ENCODE results near the gene FASTK. TPM values are rescaled to one million over a fixed set of nuclear protein-coding genes. Genes with fewer than 3 reads are reported as not detected.
"Not testable (repeated sequence)": the region's sequence is repeated elsewhere in the genome, so short reads cannot be mapped to it uniquely, and the experiment has no call there.

FASTK gene
- total RNA-seq, 1 donor from 2014 or later = 82.4 TPM

GRCh38 chr7:151045262-151045661 is 35.3 kb downstream of the FASTK start:
- Mint-ChIP-seq H3K27me3 (ENCODE audit: low read depth) (peaks cover 10% of the 10 kb centered on the region), H3K4me3 (no peak overlapping the region), H3K36me3 (ENCODE audit: low read depth) (no peaks in the 10 kb centered on the region), H3K9me3 (no peaks in the 10 kb centered on the region), H3K4me1 (no peaks in the 10 kb centered on the region), H3K27ac (ENCODE audit: unreplicated experiment) (no peak overlapping the region)
- no peak for DNase-seq (ENCODE audit: low read depth, low spot score)
- TF ChIP-seq CTCF (conservative IDR thresholded peaks at IDR 0.05) = no peak

GRCh38 chr7:151043959-151044358 is 36.6 kb downstream of the FASTK start:
- Mint-ChIP-seq H3K4me1 (no peaks in the 10 kb centered on the region), H3K4me3 (no peak overlapping the region), H3K9me3 (no peaks in the 10 kb centered on the region), H3K27ac (ENCODE audit: unreplicated experiment) (no peak overlapping the region), H3K27me3 (ENCODE audit: low read depth) (peaks cover 4% of the 10 kb centered on the region), H3K36me3 (ENCODE audit: low read depth) (no peaks in the 10 kb centered on the region)
- no peak for TF ChIP-seq CTCF (conservative IDR thresholded peaks at IDR 0.05)
- DNase-seq (ENCODE audit: low read depth, low spot score) = no peak

- not testable (repeated sequence) for H3K4me3 Mint-ChIP-seq; H3K9me3 Mint-ChIP-seq; DNase-seq (ENCODE audit: low read depth, low spot score); H3K27me3 Mint-ChIP-seq (ENCODE audit: low read depth); H3K4me1 Mint-ChIP-seq; H3K36me3 Mint-ChIP-seq (ENCODE audit: low read depth); H3K27ac Mint-ChIP-seq (ENCODE audit: unreplicated experiment)
These were observed 37.2 kb downstream of the FASTK start for GRCh38 chr7:151043449-151043848.

DNA sequence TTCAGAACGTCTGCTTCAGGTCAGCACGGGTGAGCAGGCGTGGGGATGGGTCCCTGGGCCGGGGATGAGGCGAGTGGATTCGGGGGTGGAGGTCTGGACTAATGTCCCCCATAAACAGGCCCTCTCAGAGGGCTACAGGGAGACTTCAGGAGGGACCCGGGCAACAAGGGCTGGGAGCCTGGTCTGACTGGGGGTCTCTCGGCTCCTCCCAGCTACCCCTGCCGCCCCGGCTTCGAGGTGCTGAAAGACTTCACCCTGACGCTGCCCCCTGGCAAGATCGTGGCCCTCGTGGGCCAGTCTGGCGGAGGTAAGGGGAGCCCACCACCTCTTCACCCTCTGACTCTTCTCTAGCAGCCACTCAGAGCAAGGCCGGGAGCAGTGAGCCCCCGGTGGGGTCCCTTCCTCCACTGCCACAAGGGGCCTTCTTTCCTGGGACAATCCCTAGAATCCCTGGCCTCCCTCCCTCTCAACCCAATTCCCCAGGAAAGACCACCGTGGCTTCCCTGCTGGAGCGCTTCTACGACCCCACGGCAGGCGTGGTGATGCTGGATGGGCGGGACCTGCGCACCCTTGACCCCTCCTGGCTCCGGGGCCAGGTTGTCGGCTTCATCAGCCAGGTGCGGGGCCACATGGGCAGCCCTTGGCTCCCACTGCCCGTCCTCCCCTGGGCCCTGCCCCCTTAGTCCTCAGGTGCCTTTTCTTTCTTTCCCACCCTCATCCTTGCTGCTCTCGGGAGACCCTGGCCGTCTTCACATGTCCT is 39.8 kb downstream of the FASTK start:
- Mint-ChIP-seq H3K27me3 (ENCODE audit: low read depth) (no peaks in the 10 kb centered on the region), H3K9me3 (no peaks in the 10 kb centered on the region), H3K27ac (ENCODE audit: unreplicated experiment) (peak overlapping the region; percentile 87), H3K36me3 (ENCODE audit: low read depth) (no peaks in the 10 kb centered on the region), H3K4me3 (peak overlapping the region; percentile 38), H3K4me1 (no peaks in the 10 kb centered on the region)
- no peak for DNase-seq (ENCODE audit: low read depth, low spot score)
- no peak for TF ChIP-seq CTCF (conservative IDR thresholded peaks at IDR 0.05)

DNA sequence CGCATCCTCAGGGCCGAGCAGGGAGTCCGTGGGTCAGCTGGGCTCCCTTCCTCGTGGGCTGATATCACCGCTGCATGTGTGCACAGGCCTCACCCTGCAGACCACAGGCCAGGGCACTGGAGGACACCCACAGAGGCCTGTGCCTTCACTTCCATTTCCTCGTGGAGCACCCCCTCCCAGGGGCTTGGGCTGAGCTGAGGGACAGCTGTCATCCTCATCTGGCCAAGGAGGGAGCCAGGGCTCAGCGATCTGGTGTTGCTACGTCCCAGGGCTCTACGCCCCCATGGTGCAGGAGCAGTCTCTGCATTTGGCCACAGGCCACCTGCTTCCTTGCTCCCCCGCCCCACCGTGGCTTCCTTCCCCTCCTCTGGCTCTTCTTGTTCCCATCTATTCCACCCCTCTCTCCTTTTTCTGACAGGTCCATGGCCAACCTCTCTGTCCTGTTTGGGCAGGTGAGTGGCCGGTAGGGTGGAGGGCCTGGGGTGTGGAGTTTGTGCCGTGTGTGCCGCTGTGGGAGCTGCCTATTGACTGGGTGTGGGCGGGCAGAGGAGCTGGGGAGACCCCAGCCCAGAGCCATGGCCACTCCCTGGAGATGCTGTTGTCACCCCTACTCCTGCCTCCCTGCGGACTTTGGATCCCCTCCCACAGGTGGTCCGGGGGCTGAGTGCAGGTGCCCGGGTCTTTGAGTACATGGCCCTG is 40.6 kb downstream of the FASTK start:
- DNase-seq (ENCODE audit: low read depth, low spot score) = no peak
- H3K9me3 Mint-ChIP-seq = no peaks in the 10 kb centered on the region
- peak overlapping the region; percentile 27 for H3K27ac Mint-ChIP-seq (ENCODE audit: unreplicated experiment)
- H3K4me3 Mint-ChIP-seq = no peak overlapping the region
- H3K36me3 Mint-ChIP-seq (ENCODE audit: low read depth) = no peaks in the 10 kb centered on the region
- no peaks in the 10 kb centered on the region for H3K4me1 Mint-ChIP-seq
- H3K27me3 Mint-ChIP-seq (ENCODE audit: low read depth) = no peaks in the 10 kb centered on the region
- TF ChIP-seq CTCF (conservative IDR thresholded peaks at IDR 0.05) = no peak
